CD4-positive, alpha-beta T cell treated with Interleukin-17A for 1 hour (primary cell): ENCODE data around the gene BRINP1.

Source experiments
- DNase-seq: peaks from one replicate; pipeline ENCODE4 v3.0.0-alpha.2; 2020

BRINP1 gene

DNA sequence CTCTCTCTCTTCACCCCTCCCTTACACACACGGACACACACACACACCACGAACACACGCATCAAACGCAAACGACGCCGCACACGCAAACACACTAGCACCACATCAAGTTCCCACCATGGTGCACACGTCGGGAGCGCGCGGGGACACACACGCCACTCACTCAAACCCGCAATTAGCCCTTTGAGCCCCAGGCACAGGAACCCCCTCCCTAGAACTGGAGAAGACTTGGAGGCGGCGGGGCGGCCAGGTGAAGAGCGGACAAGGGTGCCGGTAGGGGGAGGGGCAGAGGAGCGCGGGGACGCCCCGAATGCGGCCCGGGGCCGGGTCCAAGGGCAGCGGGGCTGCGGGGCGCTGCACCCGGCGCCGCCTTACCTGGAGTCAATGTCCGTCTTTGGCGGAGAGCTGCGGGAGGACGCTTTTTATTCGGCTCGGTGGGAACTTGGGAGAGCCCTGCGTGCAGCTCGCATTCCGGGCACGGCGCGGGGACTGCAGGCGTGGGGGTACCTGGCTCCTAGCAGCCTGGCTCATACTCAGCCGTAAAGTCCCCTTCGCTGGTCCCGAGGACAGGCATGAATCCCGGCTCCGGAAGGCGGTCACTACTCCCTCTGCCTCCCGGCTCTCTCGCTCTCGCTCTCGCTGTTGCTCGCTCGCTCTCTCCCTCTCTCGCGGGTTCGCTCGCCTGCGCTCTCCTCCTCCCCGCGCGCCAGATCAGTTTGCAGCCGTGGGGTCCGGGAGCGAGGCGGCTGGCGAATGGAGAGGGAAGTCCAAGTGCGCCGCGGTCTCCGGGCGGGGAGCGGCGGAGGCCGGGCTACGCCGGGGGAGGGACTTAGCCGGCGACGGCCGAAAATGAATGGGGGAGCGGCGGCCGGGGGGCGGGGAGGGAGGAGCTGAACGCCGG lies at the start of gene BRINP1:
Gene BRINP1 (minus strand): TSS at position 755 of the 901 bp plus-strand sequence. CDS start 56,080 bp downstream, outside the sequence.
- DNase-seq, result no peak

DNA sequence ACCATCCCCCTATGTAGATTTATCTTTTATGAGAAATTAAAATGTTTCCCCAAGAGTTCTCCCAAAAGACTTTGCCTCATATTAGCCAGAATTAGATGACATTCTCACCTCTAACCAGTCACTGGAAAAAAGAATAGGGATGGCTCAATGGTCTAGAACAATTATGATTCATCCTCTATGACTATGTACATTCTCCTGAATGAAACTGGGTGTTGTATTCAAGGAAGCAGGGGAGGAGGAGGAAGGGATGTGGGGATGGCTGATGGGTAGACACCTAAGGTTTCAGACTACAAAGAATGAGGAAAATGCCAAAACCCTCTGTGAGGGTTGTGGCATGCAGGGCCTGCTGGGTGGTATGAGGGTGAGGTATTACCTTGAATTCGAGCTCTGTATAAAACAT lies 49.5 kb upstream of the BRINP1 start:
- DNase-seq, result no peak

GRCh38 chr9:119416793-119417192 lies 47.6 kb upstream of the BRINP1 start:
- DNase-seq, result no peak

DNA sequence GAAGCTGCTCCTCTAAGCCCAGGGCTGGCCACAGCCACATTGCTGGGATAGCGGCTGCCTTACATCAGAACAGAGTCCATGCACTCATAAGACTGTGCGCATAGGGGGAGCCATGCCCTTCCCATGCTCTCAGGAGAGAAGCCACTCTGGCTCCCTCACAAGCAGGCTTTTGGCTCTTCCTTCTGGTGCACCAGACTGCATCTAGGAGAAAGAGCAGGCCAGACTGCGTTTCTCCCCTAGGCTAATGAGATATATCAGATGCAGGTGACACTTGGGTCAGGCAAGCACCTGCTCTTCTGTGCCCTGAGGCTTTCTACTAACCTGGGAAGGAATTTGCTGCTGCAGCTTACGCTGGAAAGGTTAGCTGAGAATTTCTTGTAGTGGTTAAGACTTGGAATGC lies 43.2 kb upstream of the BRINP1 start:
- DNase-seq, result no peak

DNA sequence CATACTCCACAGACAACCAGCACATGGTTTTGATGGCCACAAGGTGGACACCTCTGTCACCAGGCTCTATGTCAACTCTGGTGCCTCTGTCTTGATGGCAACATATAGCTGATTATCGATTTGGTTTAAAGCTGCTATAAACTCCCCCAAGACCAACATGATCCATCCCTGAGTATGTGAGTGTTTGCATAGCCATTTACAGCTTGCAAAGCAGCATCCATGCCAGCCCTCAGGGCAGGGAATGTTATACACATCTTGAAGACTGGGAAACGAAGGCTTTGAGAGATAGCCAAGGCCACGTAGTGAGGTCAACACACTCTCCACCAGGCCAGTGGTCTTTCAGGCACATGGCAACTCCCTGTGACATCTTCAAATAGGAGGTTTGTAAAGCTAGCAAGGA lies 40.3 kb upstream of the BRINP1 start:
- DNase-seq, result no peak

DNA sequence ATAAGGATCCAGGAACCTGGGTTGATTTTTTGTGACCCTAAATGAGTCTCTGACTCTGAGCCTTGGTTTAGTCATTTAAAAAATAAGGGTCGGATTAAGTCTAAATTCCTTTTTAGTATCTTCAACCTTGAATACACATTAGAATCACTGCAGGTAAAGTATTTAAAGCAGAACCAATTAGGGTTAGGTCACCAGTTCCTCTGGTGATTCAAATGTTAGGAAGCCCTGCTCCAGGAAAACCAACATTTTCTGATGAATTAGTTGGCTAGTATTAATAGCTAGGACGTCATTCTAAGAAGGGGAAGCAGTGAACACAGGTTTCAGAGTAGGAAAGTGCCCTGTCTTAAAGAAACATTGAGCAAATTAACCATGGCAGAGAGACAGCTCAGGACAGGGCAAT lies 31.4 kb upstream of the BRINP1 start:
- DNase-seq, result no peak

DNA sequence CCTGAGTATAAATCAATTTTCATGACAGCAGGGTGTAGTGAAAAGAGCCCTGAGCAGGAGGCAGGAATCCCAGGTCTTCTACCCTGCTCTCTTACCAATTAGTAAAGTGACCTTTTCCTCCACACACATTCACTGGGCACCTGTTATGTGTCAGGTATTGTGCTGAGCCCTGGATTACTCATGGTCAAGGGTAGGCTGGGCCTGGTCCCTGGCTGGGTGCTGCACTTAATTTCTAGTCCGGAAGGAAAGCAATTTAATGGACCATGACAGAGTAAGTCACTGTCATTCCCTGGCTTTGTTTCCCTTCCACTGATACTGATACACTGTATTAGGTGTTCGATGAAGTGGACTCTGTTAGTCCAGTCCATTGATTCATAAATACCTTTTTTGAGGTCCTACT lies 29.1 kb upstream of the BRINP1 start:
- DNase-seq, result no peak

- no peak for DNase-seq
Observed at GRCh38 chr9:119391878-119392277, 22.6 kb upstream of the BRINP1 start.

- DNase-seq, result no peak
Observed at GRCh38 chr9:119375892-119376291, 6.7 kb upstream of the BRINP1 start.

GRCh38 chr9:119372951-119373350 lies 3.7 kb upstream of the BRINP1 start:
- DNase-seq, result no peak

DNA sequence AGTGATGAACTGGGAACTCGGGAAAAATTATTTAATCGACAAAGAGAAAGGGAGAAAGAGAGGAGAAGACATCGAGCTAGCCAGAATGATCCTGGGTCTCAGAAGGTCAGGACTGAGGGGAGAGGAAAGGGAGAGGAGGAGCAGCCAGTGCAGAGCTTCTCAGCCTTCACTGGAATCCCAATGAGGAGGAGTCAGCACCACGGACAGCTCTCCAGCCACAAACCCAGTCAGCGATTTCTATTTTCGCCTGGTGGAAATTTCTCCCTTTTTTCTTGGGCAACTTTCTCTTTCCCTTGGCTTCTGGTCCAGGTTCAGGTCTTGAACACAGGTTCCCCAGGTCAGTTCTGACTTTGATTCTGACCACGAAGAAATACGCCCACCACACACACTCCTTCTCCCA lies 1.6 kb upstream of the BRINP1 start:
- DNase-seq, result no peak

GRCh38 chr9:119369680-119370366 lies 588 bp upstream of the BRINP1 start:
- DNase-seq, result no peak

DNA sequence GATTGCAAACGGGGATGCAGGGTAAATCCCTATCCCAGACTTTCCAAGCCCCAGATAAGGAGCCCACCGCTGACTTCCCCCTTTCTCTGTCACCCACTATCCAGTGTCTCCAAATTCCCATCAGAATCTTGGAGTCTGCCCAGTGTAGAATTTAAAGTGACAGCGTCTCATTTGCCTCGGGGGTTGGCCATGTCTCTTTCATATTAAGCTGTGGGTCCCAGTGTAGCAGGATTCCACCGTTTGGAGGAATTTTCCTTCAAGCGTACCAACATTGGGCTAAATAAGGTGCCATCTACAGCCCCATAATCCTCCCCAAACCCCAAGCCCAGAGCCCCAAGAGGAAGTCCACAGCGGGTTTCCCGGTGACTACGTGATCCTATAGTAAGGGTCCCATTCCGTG lies 1.1 kb downstream of the BRINP1 start:
- no peak for DNase-seq

GRCh38 chr9:119367683-119368075 lies 1.6 kb downstream of the BRINP1 start:
- no peak for DNase-seq

DNA sequence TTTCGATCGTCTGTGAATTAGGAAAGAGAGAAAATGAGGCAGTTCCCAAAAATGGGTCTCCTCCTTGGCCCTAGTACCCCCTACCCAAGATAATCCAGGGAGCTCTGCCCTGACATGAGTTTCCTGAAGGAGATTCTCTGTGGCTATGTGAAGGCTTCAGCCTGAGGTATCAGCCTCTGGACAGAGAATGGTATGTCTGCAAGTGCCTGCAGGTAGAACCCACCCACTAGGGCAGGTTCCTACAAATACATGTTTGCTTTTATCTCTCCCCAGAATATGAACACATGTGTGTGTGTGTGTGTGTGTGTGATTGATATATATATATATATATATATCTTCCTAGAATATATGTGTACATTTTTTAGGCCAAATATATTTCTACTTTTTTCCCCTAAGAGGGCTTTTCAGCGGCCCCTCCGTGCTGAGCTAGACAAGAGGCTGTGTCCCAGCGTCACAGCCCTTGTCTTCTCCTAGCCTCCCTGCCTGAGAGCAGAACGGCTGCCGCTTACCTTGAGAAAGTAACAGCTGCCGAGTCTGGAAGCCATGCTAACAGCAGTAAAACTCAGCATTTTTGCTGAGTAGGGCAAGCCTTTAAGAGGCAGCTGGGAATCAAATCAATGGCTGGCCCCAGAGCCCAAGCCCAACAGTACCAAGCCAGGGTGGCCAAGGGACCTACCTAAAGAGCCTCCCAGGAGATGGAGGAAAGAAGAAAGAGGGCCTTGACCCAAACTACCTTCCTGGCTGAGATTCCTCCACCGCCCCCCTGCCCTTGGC lies 2.1 kb downstream of the BRINP1 start:
- DNase-seq, result no peak

DNA sequence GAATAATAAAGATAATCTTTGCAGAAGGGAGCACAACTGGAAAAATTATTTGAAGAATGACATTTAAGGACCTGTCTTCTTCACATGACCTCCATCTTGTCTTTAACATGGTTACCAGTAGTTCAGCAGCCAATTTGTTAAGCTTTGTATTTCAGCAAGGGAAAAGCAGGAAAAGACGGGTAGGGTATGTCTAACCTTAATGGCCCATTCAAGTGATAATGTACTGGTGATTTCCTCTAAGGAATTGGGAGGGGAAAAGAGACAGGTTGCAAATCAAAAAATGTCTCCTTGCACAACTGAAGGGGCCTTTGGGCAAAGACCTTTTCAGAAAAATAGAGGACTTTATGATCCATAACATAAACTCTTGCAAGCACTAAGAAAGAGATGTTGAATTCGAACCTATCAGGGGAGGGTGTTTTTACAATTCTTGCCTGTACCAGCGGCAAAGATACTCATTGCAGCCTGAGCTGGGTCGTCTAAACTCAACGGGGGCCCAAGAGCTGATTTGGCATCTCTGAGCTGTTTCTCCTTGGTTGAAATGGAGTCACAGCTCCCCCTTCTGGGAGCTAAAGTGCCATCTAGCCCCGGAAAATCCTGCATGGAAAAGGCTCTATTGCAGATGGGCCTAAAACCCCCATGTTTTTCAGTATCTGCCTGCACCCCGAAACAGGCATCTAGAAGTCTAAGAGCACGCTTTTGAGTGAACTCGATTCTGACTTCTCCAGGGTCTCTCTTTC lies 3.8 kb downstream of the BRINP1 start:
- no peak for DNase-seq

- DNase-seq, result no peak
Observed at GRCh38 chr9:119360237-119360636, 9.0 kb downstream of the BRINP1 start.

- no peak for DNase-seq
Observed at GRCh38 chr9:119357336-119358096, 11.7 kb downstream of the BRINP1 start.

DNA sequence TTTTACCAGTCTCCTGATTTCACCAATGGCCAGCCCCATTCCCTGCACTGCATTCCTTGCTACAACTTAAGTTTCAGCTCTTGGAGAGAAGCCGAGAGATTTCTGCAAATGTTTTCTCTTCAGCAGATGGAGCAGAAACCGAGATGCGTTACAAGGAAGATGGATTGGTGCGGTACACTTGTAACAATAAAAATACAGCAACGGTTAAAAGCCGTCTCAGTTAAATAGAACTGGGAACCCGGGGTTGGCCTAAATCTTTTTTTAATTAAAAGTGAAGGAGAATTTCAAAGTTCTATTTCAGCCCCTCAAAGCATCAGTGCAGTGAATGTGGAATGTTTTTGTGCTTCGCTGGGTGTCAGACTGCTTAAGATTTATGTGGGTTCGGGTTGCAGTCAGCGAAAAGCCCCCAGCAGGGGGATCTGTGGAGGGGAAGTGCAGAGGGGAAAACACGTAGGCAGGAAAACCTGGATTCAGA lies 19.8 kb downstream of the BRINP1 start:
- no peak for DNase-seq

- no peak for DNase-seq
Observed at GRCh38 chr9:119343059-119343990, 25.9 kb downstream of the BRINP1 start.

- no peak for DNase-seq
Observed at GRCh38 chr9:119339056-119339455, 30.2 kb downstream of the BRINP1 start.
